Esophagus muscularis mucosa (tissue), 4 donors: ENCODE measurements around the gene FER. TPM values are rescaled to one million over a fixed set of nuclear protein-coding genes. Genes with fewer than 3 reads are reported as not detected.

ENCODE experiments used
- DNase-seq: peaks from one replicate; pipeline ENCODE4 v3.0.0-alpha.2; 2017; ENCODE audit errors: extremely low spot score
- H3K27ac ChIP-seq, 4 donors: fragments of 200-600 bp; sonication (generic); replicated peaks in 1 of 4; 1 replicate in 3 of 4; 2 replicates in 1 of 4; pipeline ENCODE4 v1.5.1; 2016 to 2019; ENCODE audit warnings: mild to moderate bottlenecking in 1 of 4
- H3K27me3 ChIP-seq, 4 donors: fragments of 200-600 bp; sonication (generic); one replicate each; pipeline versions ENCODE4 v1.5.1 to v1.6.0; 2016 to 2019
- H3K36me3 ChIP-seq, 4 donors: fragments of 200-600 bp; sonication (generic); one replicate each; pipeline ENCODE4 v1.5.1; 2016 to 2019
- H3K4me1 ChIP-seq, 4 donors: fragments of 200-600 bp; sonication (generic); one replicate each; pipeline ENCODE4 v1.5.1; 2016 to 2019
- H3K4me3 ChIP-seq, 4 donors: fragments of 200-600 bp; sonication (generic); 1 replicate in 2 of 4; 2 replicates in 2 of 4; pipeline ENCODE4 v1.5.1; 2016 to 2019; ENCODE audit warnings: mild to moderate bottlenecking in 4 of 4, moderate library complexity in 1 of 4
- H3K9me3 ChIP-seq, 4 donors: fragments of 200-600 bp; sonication (generic); 1 replicate in 3 of 4; 2 replicates in 1 of 4; pipeline ENCODE4 v1.5.1; 2016 to 2019
- EP300 ChIP-seq: sonication (generic); formaldehyde crosslinking; IDR thresholded peaks from one replicate; pipeline ENCODE4 v1.6.1; 2017; ENCODE audit warnings: antibody characterized with exemption
- POLR2A ChIP-seq: fragments of 450-650 bp; IDR thresholded peaks from one replicate; pipeline ENCODE4 v1.6.1; 2017; ENCODE audit warnings: antibody characterized with exemption, moderate library complexity, mild to moderate bottlenecking, low read depth
- POLR2AphosphoS5 ChIP-seq, 2 donors: sonication (generic); formaldehyde crosslinking; IDR thresholded peaks; one replicate each; pipeline ENCODE4 v1.6.1; 2017; ENCODE audit warnings: antibody characterized with exemption in 2 of 2
- WGBS: methylation state at CpG from one replicate; pipeline ENCODE4 v1.1.5; 2018; 5-methylcytosine and 5-hydroxymethylcytosine counted together
- intact Hi-C: fragments of 100-400 bp; cut with DNase I; formaldehyde crosslinking; loops from one replicate; pipeline ENCODE4 v1.15.1; 2023
- total RNA-seq, 4 donors: library from RNA; depleted of rRNA; stranded (reverse); fragments of >200 nt; gene quantifications; one replicate each; pipeline versions ENCODE4 v1.1.0 to v1.2.1, GENCODE V29; 2016
- TF ChIP-seq, protein P1 (sequence below), 3 experiments: fragments of 200-600 bp in 2 of 3; fragments of 450-650 bp in 1 of 3; sonication (generic) in 2 of 3; IDR thresholded peaks; one replicate each; pipeline ENCODE4 v1.5.1; 2017 to 2019; ENCODE audit warnings: antibody characterized with exemption in 3 of 3, mild to moderate bottlenecking in 2 of 3, moderate library complexity in 1 of 3

The FER gene
- total RNA-seq, 4 donors from 2014 or later, result 17.6 to 32.8 (median 25.4) TPM

- intact Hi-C loops, result no loop called here
- H3K36me3 ChIP-seq, result peaks cover 0 to 7% (median 3%) of the 10 kb centered on the region in 4 donors
- H3K9me3 ChIP-seq, result peaks cover 0 to 8% (median 3%) of the 10 kb centered on the region in 4 donors
- no peak overlapping the region for H3K4me3 ChIP-seq
- no peaks in the 10 kb centered on the region for H3K4me1 ChIP-seq
- 96% methylated on average over 1 of the region's 1 CpG for WGBS
- DNase-seq, result no peak
- TF ChIP-seq EP300 (no peak), POLR2AphosphoS5 (IDR thresholded peaks at IDR 0.05) (no peak), POLR2A (no peak)
- TF ChIP-seq, protein P1, sequence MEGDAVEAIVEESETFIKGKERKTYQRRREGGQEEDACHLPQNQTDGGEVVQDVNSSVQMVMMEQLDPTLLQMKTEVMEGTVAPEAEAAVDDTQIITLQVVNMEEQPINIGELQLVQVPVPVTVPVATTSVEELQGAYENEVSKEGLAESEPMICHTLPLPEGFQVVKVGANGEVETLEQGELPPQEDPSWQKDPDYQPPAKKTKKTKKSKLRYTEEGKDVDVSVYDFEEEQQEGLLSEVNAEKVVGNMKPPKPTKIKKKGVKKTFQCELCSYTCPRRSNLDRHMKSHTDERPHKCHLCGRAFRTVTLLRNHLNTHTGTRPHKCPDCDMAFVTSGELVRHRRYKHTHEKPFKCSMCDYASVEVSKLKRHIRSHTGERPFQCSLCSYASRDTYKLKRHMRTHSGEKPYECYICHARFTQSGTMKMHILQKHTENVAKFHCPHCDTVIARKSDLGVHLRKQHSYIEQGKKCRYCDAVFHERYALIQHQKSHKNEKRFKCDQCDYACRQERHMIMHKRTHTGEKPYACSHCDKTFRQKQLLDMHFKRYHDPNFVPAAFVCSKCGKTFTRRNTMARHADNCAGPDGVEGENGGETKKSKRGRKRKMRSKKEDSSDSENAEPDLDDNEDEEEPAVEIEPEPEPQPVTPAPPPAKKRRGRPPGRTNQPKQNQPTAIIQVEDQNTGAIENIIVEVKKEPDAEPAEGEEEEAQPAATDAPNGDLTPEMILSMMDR (IDR thresholded peaks at IDR 0.05), result no peak
- H3K27me3 ChIP-seq, result no peaks in the 10 kb centered on the region
- no peak overlapping the region for H3K27ac ChIP-seq
Observed at GRCh38 chr5:109027983-109028607, 280.4 kb downstream of the FER start.

DNA sequence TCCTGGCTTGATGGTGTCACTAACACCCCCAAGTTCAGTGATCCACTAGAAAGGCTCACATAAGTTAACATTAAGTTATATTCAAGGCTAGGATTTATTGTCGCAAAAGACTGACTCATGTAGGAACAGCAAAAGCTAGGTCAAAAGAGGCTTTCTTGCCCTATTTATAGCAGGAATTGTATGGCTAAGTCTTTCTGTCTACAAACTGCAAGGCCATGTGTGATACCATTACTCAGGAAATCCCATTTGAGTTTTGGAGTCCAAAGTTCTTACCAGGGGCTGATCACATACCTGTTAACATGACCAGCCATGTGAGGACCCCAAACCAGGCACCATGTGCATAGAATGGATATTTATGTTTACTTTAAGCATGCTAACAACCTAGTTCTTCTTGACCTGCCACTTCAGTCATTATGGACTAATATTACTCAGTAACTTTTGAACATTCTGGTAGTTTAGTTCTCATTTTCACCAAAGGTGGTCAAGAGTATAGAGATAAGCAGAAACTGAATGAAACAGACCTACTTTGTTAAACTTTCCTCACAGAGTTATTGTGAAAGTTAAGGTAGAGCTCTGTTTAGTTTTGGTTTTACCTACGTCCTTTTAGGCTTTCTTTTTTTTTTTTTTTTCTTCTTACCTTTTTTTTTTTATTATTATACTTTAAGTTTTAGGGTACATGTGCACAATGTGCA, 281.1 kb downstream of the FER start:
- 86% methylated on average over 2 of the region's 2 CpGs for WGBS
- H3K4me3 ChIP-seq, result no peak overlapping the region
- no peak for TF ChIP-seq EP300
- TF ChIP-seq, protein P1 (IDR thresholded peaks at IDR 0.05), result no peak
- TF ChIP-seq POLR2AphosphoS5 (IDR thresholded peaks at IDR 0.05), result no peak
- TF ChIP-seq POLR2A, result no peak
- intact Hi-C loops, result no loop called here
- no peaks in the 10 kb centered on the region for H3K27me3 ChIP-seq
- peaks cover 0 to 7% (median 3%) of the 10 kb centered on the region in 4 donors for H3K36me3 ChIP-seq
- H3K9me3 ChIP-seq, result peaks cover 0 to 8% (median 3%) of the 10 kb centered on the region in 4 donors
- no peaks in the 10 kb centered on the region for H3K4me1 ChIP-seq
- H3K27ac ChIP-seq, result no peak overlapping the region
- DNase-seq, result no peak

GRCh38 chr5:109029847-109030246, 282.1 kb downstream of the FER start:
- intact Hi-C loops, result no loop called here
- H3K4me3 ChIP-seq, result no peak overlapping the region
- no peaks in the 10 kb centered on the region for H3K36me3 ChIP-seq
- H3K27me3 ChIP-seq, result no peaks in the 10 kb centered on the region
- H3K9me3 ChIP-seq, result no peaks in the 10 kb centered on the region
- DNase-seq, result no peak
- H3K27ac ChIP-seq, result no peak overlapping the region
- 100% methylated on average over 1 of the region's 1 CpG for WGBS
- TF ChIP-seq, protein P1 (IDR thresholded peaks at IDR 0.05), result no peak
- no peak for TF ChIP-seq POLR2AphosphoS5 (IDR thresholded peaks at IDR 0.05)
- TF ChIP-seq POLR2A, result no peak
- no peak for TF ChIP-seq EP300
- no peaks in the 10 kb centered on the region for H3K4me1 ChIP-seq

- WGBS, result 91% methylated on average over 2 of the region's 2 CpGs
- no peaks in the 10 kb centered on the region for H3K4me1 ChIP-seq
- H3K9me3 ChIP-seq, result no peaks in the 10 kb centered on the region
- H3K27me3 ChIP-seq, result no peaks in the 10 kb centered on the region
- H3K36me3 ChIP-seq, result no peaks in the 10 kb centered on the region
- DNase-seq, result no peak
- no peak overlapping the region for H3K4me3 ChIP-seq
- intact Hi-C loops, result no loop called here
- no peak overlapping the region for H3K27ac ChIP-seq
- TF ChIP-seq, protein P1 (IDR thresholded peaks at IDR 0.05), result no peak
- no peak for TF ChIP-seq POLR2AphosphoS5 (IDR thresholded peaks at IDR 0.05)
- TF ChIP-seq EP300, result no peak
- no peak for TF ChIP-seq POLR2A
Observed at GRCh38 chr5:109030360-109031143, 282.9 kb downstream of the FER start.
